Vagina (tissue), 2 donors: ENCODE measurements around the gene CGB3. TPM values are rescaled to one million over a fixed set of nuclear protein-coding genes. Genes with fewer than 3 reads are reported as not detected.

Experiments used
- DNase-seq, 2 donors: peaks; one replicate each; pipeline ENCODE4 v3.0.0-alpha.2; 2017; ENCODE audit errors: extremely low spot score in 2 of 2
- H3K27ac ChIP-seq: fragments of 200-600 bp; sonication (generic); one replicate; pipeline ENCODE4 v1.5.1; 2019
- H3K27me3 ChIP-seq: fragments of 200-600 bp; sonication (generic); one replicate; pipeline ENCODE4 v1.5.1; 2019
- H3K36me3 ChIP-seq, 2 donors: fragments of 200-600 bp; sonication (generic); one replicate each; pipeline ENCODE4 v1.5.1; 2017 to 2019
- H3K4me1 ChIP-seq: fragments of 200-600 bp; sonication (generic); one replicate; pipeline ENCODE4 v1.5.1; 2019
- H3K4me3 ChIP-seq, 2 donors: fragments of 200-600 bp; sonication (generic); 1 replicate in 1 of 2; 2 replicates in 1 of 2; pipeline ENCODE4 v1.5.1; 2016 to 2019
- H3K9me3 ChIP-seq: fragments of 200-600 bp; sonication (generic); one replicate; pipeline ENCODE4 v1.5.1; 2019
- POLR2A ChIP-seq, 2 donors: fragments of 450-650 bp; IDR thresholded peaks; one replicate each; pipeline ENCODE4 v1.6.1; 2017; ENCODE audit warnings: antibody characterized with exemption in 2 of 2, mild to moderate bottlenecking in 2 of 2, moderate library complexity in 2 of 2
- POLR2AphosphoS5 ChIP-seq, 2 donors: sonication (generic); formaldehyde crosslinking; IDR thresholded peaks; one replicate each; pipeline ENCODE4 v1.9.0; 2017; ENCODE audit warnings: antibody characterized with exemption in 2 of 2, mild to moderate bottlenecking in 2 of 2, low read depth in 1 of 2; ENCODE audit not compliant: insufficient read depth in 1 of 2
- intact Hi-C: fragments of 100-400 bp; cut with DNase I; formaldehyde crosslinking; loops from one replicate; pipeline ENCODE4 v1.15.1; 2023
- total RNA-seq: library from RNA; depleted of rRNA; stranded (reverse); fragments of >200 nt; gene quantifications from one replicate; pipeline ENCODE4 v1.2.3, GENCODE V29; 2016
- TF ChIP-seq, protein P1 (sequence below), 3 experiments: fragments of 450-650 bp in 2 of 3; fragments of 200-600 bp in 1 of 3; sonication (generic) in 1 of 3; IDR thresholded peaks; one replicate each; pipeline ENCODE4 v1.5.1; 2017 to 2019; ENCODE audit warnings: antibody characterized with exemption in 3 of 3, mild to moderate bottlenecking in 2 of 3, moderate library complexity in 2 of 3

Gene CGB3
- total RNA-seq, 1 donor from 2014 or later = not detected

DNA sequence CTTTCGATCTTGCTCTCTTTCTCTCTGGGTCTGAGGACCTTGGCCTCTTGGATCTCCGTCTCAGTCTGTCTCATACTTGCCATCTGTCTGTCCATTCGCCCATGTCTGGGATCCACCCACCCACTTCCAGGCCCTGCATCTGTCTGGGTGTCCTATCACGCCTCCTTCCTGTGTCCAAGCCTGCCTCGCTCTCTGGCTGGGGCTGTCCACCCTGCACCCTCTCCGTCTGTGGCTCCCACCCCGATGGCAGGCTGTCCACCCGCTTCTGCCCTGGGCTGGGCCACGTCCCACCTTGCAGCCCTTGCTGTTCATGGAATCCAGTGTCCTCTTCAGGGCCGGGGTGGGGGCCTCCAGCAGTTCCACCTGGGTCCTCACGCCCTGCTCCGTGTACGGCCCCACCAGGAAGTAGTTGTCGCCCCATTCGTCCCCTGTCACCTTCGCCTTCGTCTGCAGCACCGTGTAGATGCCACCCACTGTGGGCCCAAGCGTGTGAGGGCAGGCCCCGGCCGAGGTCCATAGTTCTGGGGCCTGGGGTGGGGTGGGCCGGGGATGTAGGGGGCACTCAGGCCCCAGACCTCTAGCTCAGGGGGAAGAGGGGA, 33.0 kb downstream of the CGB3 start:
- no peak for DNase-seq
- intact Hi-C loops = loop anchor here (10.0 kb wide), 1 partner anchor 154 kb away; no protein-coding TSS in a partner anchor
- H3K4me3 ChIP-seq = no peak overlapping the region
- no peaks in the 10 kb centered on the region for H3K27me3 ChIP-seq
- H3K4me1 ChIP-seq = peaks cover 46% of the 10 kb centered on the region
- TF ChIP-seq POLR2AphosphoS5 (IDR thresholded peaks at IDR 0.05; ENCODE audit: insufficient read depth in 1 of 2, low read depth in 1 of 2) = no peak
- TF ChIP-seq, protein P1, sequence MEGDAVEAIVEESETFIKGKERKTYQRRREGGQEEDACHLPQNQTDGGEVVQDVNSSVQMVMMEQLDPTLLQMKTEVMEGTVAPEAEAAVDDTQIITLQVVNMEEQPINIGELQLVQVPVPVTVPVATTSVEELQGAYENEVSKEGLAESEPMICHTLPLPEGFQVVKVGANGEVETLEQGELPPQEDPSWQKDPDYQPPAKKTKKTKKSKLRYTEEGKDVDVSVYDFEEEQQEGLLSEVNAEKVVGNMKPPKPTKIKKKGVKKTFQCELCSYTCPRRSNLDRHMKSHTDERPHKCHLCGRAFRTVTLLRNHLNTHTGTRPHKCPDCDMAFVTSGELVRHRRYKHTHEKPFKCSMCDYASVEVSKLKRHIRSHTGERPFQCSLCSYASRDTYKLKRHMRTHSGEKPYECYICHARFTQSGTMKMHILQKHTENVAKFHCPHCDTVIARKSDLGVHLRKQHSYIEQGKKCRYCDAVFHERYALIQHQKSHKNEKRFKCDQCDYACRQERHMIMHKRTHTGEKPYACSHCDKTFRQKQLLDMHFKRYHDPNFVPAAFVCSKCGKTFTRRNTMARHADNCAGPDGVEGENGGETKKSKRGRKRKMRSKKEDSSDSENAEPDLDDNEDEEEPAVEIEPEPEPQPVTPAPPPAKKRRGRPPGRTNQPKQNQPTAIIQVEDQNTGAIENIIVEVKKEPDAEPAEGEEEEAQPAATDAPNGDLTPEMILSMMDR (IDR thresholded peaks at IDR 0.05) = no peak
- no peak for TF ChIP-seq POLR2A (IDR thresholded peaks at IDR 0.05)
- H3K27ac ChIP-seq = peak overlapping the region; percentile 99
- H3K36me3 ChIP-seq = peaks cover 0 to 21% of the 10 kb centered on the region in 2 donors
- H3K9me3 ChIP-seq = no peaks in the 10 kb centered on the region

DNA sequence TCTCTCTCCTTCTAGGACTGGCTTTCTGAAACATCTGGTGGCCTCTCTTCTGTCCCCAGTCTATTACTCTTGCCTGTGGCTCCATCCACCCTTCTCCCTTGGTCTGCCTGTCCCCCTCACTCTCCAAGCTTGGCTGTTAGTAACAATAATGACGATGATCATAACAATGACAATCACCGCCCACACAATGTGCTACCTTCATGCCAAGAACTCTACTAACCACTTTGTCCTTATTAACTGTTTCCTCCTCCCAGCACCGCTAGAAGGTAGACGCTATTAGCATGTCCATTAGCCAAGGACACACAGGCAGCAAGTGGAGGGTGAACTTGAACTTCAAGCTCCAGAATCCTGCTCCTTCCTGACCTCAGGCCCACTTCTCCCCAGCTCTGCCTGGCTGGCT, 33.7 kb downstream of the CGB3 start:
- Histone ChIP-seq H3K27me3 (no peaks in the 10 kb centered on the region), H3K27ac (no peak overlapping the region), H3K4me3 (no peak overlapping the region), H3K9me3 (no peaks in the 10 kb centered on the region), H3K36me3 (peaks cover 0 to 28% of the 10 kb centered on the region in 2 donors), H3K4me1 (peaks cover 46% of the 10 kb centered on the region)
- no peak for TF ChIP-seq POLR2AphosphoS5 (IDR thresholded peaks at IDR 0.05; ENCODE audit: insufficient read depth in 1 of 2, low read depth in 1 of 2)
- TF ChIP-seq, protein P1 (IDR thresholded peaks at IDR 0.05) = no peak
- no peak for TF ChIP-seq POLR2A (IDR thresholded peaks at IDR 0.05)
- intact Hi-C loops = loop anchor here (10.0 kb wide), 1 partner anchor 154 kb away; no protein-coding TSS in a partner anchor
- no peak for DNase-seq

DNA sequence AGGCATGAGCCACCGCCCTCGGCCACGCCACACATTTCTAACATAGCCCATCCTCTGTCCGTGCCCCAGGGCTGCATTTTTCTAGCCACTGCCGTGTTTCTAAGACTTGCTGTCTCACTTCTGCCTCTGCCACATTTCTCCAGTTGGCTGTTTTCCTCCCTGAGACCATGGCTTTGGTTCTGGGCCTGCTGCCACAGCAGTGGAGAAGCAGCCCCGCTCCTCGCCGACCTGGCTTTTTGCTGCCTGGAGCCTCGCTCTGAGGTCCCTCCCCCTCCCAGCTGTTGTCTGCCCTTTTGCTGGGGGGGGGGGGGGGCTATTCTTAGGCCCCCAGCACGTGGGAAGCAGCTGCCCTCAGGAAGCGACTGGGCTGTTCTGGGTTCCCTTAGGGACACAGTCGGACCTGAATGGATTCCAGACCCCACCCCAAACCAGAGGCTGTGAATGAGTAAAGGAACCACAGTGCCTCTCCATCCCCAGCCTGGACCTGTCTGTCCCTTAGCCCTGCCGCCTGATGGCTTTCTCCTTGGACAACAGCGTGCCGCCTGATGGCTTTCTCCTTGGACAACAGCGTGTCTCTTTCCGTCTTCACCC, 34.3 kb downstream of the CGB3 start:
- intact Hi-C loops = loop anchor here (10.0 kb wide), 1 partner anchor 155 kb away; no protein-coding TSS in a partner anchor
- Histone ChIP-seq H3K27me3 (no peaks in the 10 kb centered on the region), H3K9me3 (no peaks in the 10 kb centered on the region), H3K27ac (no peak overlapping the region), H3K4me1 (peaks cover 42% of the 10 kb centered on the region), H3K4me3 (no peak overlapping the region), H3K36me3 (peaks cover 0 to 34% of the 10 kb centered on the region in 2 donors)
- TF ChIP-seq, protein P1 (IDR thresholded peaks at IDR 0.05) = no peak
- TF ChIP-seq POLR2AphosphoS5 (IDR thresholded peaks at IDR 0.05; ENCODE audit: insufficient read depth in 1 of 2, low read depth in 1 of 2) = no peak
- no peak for TF ChIP-seq POLR2A (IDR thresholded peaks at IDR 0.05)
- no peak for DNase-seq

DNA sequence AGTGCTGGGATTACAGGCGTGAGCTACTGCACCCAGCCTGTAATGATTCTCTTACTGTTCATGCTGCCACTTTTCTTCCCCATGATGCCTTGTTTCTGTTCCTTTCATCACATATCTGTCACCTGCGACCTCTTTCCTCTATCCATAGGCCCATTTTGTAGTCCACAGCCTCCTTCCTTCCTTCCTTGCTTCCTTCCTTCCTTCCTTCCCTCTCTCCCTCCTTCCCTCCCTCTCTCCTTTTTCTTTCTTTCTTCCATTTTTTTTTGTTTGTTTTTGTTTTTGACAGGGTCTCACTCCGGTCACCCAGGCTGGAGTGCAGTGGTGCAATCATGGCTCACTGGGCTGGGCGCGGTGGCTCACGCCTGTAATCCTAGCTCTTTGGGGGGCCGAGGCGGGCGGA, 35.3 kb downstream of the CGB3 start:
- Histone ChIP-seq H3K4me3 (no peak overlapping the region), H3K9me3 (no peaks in the 10 kb centered on the region), H3K36me3 (peaks cover 0 to 43% of the 10 kb centered on the region in 2 donors), H3K27ac (no peak overlapping the region), H3K27me3 (no peaks in the 10 kb centered on the region), H3K4me1 (peaks cover 33% of the 10 kb centered on the region)
- no peak for TF ChIP-seq POLR2A (IDR thresholded peaks at IDR 0.05)
- no peak for TF ChIP-seq POLR2AphosphoS5 (IDR thresholded peaks at IDR 0.05; ENCODE audit: insufficient read depth in 1 of 2, low read depth in 1 of 2)
- TF ChIP-seq, protein P1 (IDR thresholded peaks at IDR 0.05) = no peak
- no peak for DNase-seq
- intact Hi-C loops = no loop called here

DNA sequence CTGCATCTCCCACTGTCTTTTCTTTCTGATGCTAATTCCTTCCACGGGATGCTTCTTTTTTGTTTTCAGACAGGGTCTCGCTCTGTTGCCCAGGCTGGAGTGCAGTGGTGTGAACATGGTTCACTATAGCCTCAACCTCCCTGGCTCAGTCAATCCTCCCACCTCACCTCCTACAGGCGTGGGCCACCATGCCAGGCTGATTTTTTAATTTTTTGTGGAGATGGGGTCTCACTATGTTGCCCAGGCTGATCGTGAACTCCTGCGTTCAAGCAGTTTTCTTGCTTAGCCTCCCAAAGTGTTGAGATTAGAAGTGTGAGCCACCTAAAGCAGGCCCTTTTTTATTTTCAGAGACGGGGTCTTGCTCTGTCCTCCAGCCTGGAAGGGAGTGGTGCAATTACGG, 35.8 kb downstream of the CGB3 start:
- Histone ChIP-seq H3K27ac (no peak overlapping the region), H3K27me3 (no peaks in the 10 kb centered on the region), H3K9me3 (no peaks in the 10 kb centered on the region), H3K36me3 (peaks cover 0 to 47% of the 10 kb centered on the region in 2 donors), H3K4me1 (peaks cover 33% of the 10 kb centered on the region), H3K4me3 (no peak overlapping the region)
- intact Hi-C loops = no loop called here
- DNase-seq = no peak
- TF ChIP-seq, protein P1 (IDR thresholded peaks at IDR 0.05) = no peak
- TF ChIP-seq POLR2A (IDR thresholded peaks at IDR 0.05) = no peak
